ENCODE results near the gene FOXA2.

DNA sequence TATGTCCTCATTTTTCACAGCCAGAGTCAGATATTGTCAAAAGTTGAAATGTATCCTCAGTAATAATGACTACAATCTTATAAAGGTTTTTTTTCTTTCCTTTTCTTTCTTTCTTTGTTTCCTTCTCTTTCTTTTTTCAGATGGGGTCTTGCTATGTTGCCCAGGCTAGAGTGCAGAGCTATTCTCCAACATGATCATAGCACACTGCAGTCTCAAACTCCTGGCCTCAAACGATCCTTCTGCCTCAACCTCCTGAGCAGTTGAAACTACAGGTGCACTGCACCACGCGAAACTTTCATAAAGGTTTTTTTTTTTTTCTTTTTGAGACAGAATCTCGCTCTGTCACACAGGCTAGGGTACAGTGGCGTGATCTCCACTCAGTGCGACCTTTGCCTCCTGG, 31.1 kb upstream of the FOXA2 start:
- TF ChIP-seq, protein P1, sequence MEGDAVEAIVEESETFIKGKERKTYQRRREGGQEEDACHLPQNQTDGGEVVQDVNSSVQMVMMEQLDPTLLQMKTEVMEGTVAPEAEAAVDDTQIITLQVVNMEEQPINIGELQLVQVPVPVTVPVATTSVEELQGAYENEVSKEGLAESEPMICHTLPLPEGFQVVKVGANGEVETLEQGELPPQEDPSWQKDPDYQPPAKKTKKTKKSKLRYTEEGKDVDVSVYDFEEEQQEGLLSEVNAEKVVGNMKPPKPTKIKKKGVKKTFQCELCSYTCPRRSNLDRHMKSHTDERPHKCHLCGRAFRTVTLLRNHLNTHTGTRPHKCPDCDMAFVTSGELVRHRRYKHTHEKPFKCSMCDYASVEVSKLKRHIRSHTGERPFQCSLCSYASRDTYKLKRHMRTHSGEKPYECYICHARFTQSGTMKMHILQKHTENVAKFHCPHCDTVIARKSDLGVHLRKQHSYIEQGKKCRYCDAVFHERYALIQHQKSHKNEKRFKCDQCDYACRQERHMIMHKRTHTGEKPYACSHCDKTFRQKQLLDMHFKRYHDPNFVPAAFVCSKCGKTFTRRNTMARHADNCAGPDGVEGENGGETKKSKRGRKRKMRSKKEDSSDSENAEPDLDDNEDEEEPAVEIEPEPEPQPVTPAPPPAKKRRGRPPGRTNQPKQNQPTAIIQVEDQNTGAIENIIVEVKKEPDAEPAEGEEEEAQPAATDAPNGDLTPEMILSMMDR (IDR thresholded peaks at IDR 0.05) = no peak
- TF ChIP-seq EP300 (IDR thresholded peaks at IDR 0.05) = no peak
- TF ChIP-seq POLR2A (IDR thresholded peaks at IDR 0.05) = no peak
- TF ChIP-seq POLR2AphosphoS5 (IDR thresholded peaks at IDR 0.05) = no peak

Data from gastroesophageal sphincter (tissue), 3 donors.